NB4 (cell line): ENCODE results near the gene SMNDC1.

Experiments used
- CTCF ChIP-seq: IDR thresholded peaks from one replicate; pipeline ENCODE4 v1.5.1; 2012; ENCODE audit warnings: low read depth, low read length
- MAX ChIP-seq: IDR thresholded peaks from 2 replicates; pipeline ENCODE4 v1.6.1; 2011; ENCODE audit warnings: low read depth, low read length
- POLR2A ChIP-seq: IDR thresholded peaks from 2 replicates; pipeline ENCODE4 v1.6.1; 2011; ENCODE audit warnings: mild to moderate bottlenecking; ENCODE audit not compliant: insufficient read length; ENCODE audit errors: extremely low read depth

- TF ChIP-seq CTCF (no peak), POLR2A (no peak), MAX (no peak)
Observed at GRCh38 chr10:110274072-110274627, 30.6 kb downstream of the SMNDC1 start.
